Measurements from ENCODE around the gene SLC25A12.

GRCh38 chr2:171921970-171922229 lies 27.9 kb upstream of the SLC25A12 start:
- no peak for TF ChIP-seq CTCF (IDR thresholded peaks at IDR 0.05; ENCODE audit: poor library complexity, severe bottlenecking)
- no peak for TF ChIP-seq TAF1 (IDR thresholded peaks at IDR 0.05; ENCODE audit: low read depth)
- no peak for TF ChIP-seq POLR2AphosphoS5 (IDR thresholded peaks at IDR 0.05)
- no peak for TF ChIP-seq MXI1 (conservative IDR thresholded peaks at IDR 0.05; ENCODE audit: poor library complexity, severe bottlenecking)
- TF ChIP-seq RAD21 (conservative IDR thresholded peaks at IDR 0.05): no peak

Measured in neural cell (in vitro differentiated cells).